ENCODE results near the gene KCNAB1.

Gene KCNAB1

GRCh38 chr3:156586905-156587759 lies 466.8 kb downstream of the KCNAB1 start:
- no peak for DNase-seq

- no peak for DNase-seq
Observed at GRCh38 chr3:156587760-156588069, 467.3 kb downstream of the KCNAB1 start.

All from stimulated activated CD4-positive, alpha-beta T cell treated with anti-CD3 and anti-CD28 coated beads, Interleukin-4, amount 100 ng/mL, for 24 hours (primary cell).